OCI-LY7 (cell line): ENCODE results near the gene CTTNBP2. TPM values are rescaled to one million over a fixed set of nuclear protein-coding genes. Genes with fewer than 3 reads are reported as not detected.

Experiments
- BruUV-seq: library from RNA; stranded (reverse); fragments of 400-500 nt; replicated peaks from 2 replicates; lab custom pipeline; 2021; lab: Mats Ljungman, UMichigan
- CTCF ChIA-PET: fragments of 300-600 bp; sonication (Branson Sonifier 250); formaldehyde crosslinking; loops from one replicate; lab custom pipeline; 2022; ENCODE audit warnings: antibody characterized with exemption; ENCODE audit not compliant: unreplicated experiment; lab: Charles Lee
- POLR2A ChIA-PET: fragments of 300-600 bp; sonication (Branson Sonifier 250); formaldehyde crosslinking; loops from one replicate; lab custom pipeline; 2022; ENCODE audit warnings: antibody characterized with exemption; lab: Charles Lee
- DNase-seq: peaks from one replicate; pipeline ENCODE4 v3.0.0-alpha.2; 2015; ENCODE audit warnings: low spot score
- H2AFZ ChIP-seq: fragments of 200-600 bp; sonication (generic), shearing (Covaris generic); 2 replicates; pipeline ENCODE4 v1.6.1; 2014; ENCODE audit warnings: mild to moderate bottlenecking, antibody characterized with exemption, low read length, moderate library complexity
- H3K27ac ChIP-seq: fragments of 200-600 bp; sonication (generic); 2 replicates; pipeline ENCODE4 v1.5.1; 2014; ENCODE audit warnings: mixed run types, low read depth, mild to moderate bottlenecking, moderate library complexity, low read length, inconsistent platforms; ENCODE audit not compliant: poor library complexity, severe bottlenecking
- H3K36me3 ChIP-seq: fragments of 200-600 bp; sonication (generic); 2 replicates; pipeline ENCODE4 v1.6.1; 2014; ENCODE audit warnings: mild to moderate bottlenecking, antibody characterized with exemption, low read length, moderate library complexity, mixed read lengths; ENCODE audit not compliant: insufficient read depth
- H3K4me1 ChIP-seq: fragments of 200-600 bp; sonication (generic); 2 replicates; pipeline ENCODE4 v1.5.1; 2014; ENCODE audit warnings: mild to moderate bottlenecking, low read length; ENCODE audit not compliant: insufficient read depth, poor library complexity, severe bottlenecking
- H3K4me2 ChIP-seq: fragments of 200-600 bp; sonication (generic); 2 replicates; pipeline ENCODE4 v1.6.1; 2014; ENCODE audit warnings: mild to moderate bottlenecking, low read length
- H3K4me3 ChIP-seq: fragments of 200-600 bp; sonication (generic); 2 replicates; pipeline ENCODE4 v1.5.1; 2014; ENCODE audit warnings: mild to moderate bottlenecking, low read depth, low read length; ENCODE audit not compliant: poor library complexity, severe bottlenecking
- H3K79me2 ChIP-seq: fragments of 200-600 bp; sonication (generic); 2 replicates; pipeline ENCODE4 v1.6.1; 2016; ENCODE audit warnings: low read depth, mild to moderate bottlenecking, low read length, moderate library complexity, mixed read lengths; ENCODE audit not compliant: insufficient read depth
- H3K9me2 ChIP-seq: fragments of 200-600 bp; sonication (generic); 2 replicates; pipeline ENCODE4 v1.6.1; 2016; ENCODE audit warnings: mild to moderate bottlenecking, low read length, mixed read lengths; ENCODE audit not compliant: insufficient read depth
- H3K9me3 ChIP-seq: fragments of 200-600 bp; sonication (generic); 2 replicates; pipeline ENCODE4 v1.6.1; 2014; ENCODE audit warnings: mild to moderate bottlenecking, mixed run types, low read length, mixed read lengths
- H4K20me1 ChIP-seq: fragments of 200-600 bp; sonication (generic); 2 replicates; pipeline ENCODE4 v1.6.1; 2014; ENCODE audit warnings: mild to moderate bottlenecking, antibody characterized with exemption, low read length, moderate library complexity, mixed read lengths; ENCODE audit not compliant: insufficient read depth
- EZH2phosphoT487 ChIP-seq: fragments of 200-600 bp; sonication (generic); IDR thresholded peaks from 2 replicates; pipeline ENCODE4 v1.6.1; 2018; ENCODE audit warnings: low read depth, borderline replicate concordance, mild to moderate bottlenecking, mixed run types, antibody characterized with exemption, low read length, moderate library complexity, mixed read lengths
- intact Hi-C: fragments of 100-400 bp; cut with micrococcal nuclease; formaldehyde crosslinking; loops from one replicate; pipeline ENCODE4 v1.10.0; 2022; ENCODE audit not compliant: unreplicated experiment
- total RNA-seq, 2 experiments: library from RNA; depleted of rRNA in 1 of 2; stranded (reverse); fragments of >200 nt in 1 of 2; shearing (Covaris generic) in 1 of 2; gene quantifications; 2 replicates each; pipeline ENCODE4 v1.2.3, GENCODE V29; 2014 to 2022
- TF ChIP-seq, protein P1 (sequence below): fragments of 200-600 bp; sonication (generic); conservative IDR thresholded peaks from 2 replicates; pipeline ENCODE4 v1.5.1; 2014; ENCODE audit warnings: mild to moderate bottlenecking, antibody characterized with exemption, low read length, moderate library complexity, mixed read lengths

Gene CTTNBP2
- total RNA-seq, 2 experiments from 2014 or later, result not detected

DNA sequence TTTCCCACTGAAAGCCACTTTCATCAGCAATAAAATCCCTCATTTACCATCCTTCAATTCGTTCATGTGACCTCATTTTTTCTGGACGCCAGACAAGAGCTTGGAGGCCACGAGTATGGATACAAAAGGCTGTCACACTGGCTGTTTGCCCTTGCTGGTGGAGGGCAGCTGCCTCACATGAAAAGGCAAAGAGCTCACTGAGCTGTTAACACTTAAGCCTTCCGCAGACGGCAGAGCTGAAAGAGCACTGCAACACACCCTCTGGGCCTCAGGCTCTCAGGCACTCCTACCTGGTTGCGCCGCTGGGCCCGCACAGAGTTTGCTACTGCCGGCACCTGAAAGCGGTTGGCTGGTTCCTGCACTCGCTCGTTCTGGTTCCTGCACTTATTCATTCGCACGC lies 199.9 kb downstream of the CTTNBP2 start:
- Histone ChIP-seq H3K4me1 (no peaks in the 10 kb centered on the region), H3K9me2 (no peaks in the 10 kb centered on the region), H3K4me3 (no peak overlapping the region), H3K27ac (no peak overlapping the region), H3K9me3 (no peaks in the 10 kb centered on the region), H3K4me2 (no peak overlapping the region), H4K20me1 (no peaks in the 10 kb centered on the region), H3K79me2 (no peaks in the 10 kb centered on the region), H3K36me3 (no peaks in the 10 kb centered on the region), H2AFZ (no peak overlapping the region)
- TF ChIP-seq EZH2phosphoT487, result no peak
- TF ChIP-seq, protein P1, sequence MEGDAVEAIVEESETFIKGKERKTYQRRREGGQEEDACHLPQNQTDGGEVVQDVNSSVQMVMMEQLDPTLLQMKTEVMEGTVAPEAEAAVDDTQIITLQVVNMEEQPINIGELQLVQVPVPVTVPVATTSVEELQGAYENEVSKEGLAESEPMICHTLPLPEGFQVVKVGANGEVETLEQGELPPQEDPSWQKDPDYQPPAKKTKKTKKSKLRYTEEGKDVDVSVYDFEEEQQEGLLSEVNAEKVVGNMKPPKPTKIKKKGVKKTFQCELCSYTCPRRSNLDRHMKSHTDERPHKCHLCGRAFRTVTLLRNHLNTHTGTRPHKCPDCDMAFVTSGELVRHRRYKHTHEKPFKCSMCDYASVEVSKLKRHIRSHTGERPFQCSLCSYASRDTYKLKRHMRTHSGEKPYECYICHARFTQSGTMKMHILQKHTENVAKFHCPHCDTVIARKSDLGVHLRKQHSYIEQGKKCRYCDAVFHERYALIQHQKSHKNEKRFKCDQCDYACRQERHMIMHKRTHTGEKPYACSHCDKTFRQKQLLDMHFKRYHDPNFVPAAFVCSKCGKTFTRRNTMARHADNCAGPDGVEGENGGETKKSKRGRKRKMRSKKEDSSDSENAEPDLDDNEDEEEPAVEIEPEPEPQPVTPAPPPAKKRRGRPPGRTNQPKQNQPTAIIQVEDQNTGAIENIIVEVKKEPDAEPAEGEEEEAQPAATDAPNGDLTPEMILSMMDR, result no peak
- BruUV-seq, result no TSS peak
- ChIA-PET CTCF (no interaction called here), POLR2A (no interaction called here)
- DNase-seq, result no peak
- intact Hi-C loops, result no loop called here

DNA sequence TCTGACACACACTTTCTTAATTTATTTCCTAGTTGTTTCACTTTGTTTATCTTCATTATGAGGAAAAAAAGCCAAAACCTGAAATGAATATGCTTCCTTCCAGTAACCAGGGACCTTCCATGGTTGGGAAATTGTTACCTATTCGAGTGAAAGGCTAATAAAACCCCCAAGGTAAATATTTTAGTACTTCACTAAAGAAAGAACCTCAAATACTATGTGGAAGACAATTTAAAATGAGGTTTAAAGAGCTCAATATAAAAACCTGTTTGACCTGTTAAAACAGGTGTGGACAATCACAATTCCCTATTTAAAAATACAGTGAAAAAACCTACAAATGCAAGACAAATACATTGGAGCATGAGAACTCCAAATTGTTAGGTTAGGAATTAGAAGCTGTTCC lies 200.8 kb downstream of the CTTNBP2 start:
- Histone ChIP-seq H3K4me3 (no peak overlapping the region), H3K9me2 (no peaks in the 10 kb centered on the region), H3K4me2 (no peak overlapping the region), H2AFZ (no peak overlapping the region), H4K20me1 (no peaks in the 10 kb centered on the region), H3K4me1 (no peaks in the 10 kb centered on the region), H3K36me3 (no peaks in the 10 kb centered on the region), H3K9me3 (no peaks in the 10 kb centered on the region), H3K79me2 (no peaks in the 10 kb centered on the region), H3K27ac (no peak overlapping the region)
- no peak for DNase-seq
- ChIA-PET CTCF (no interaction called here), POLR2A (interaction anchor here (1.3 kb wide), 1 partner anchor 9 kb away, joined by 3 read pairs; no protein-coding TSS in a partner anchor)
- no peak for TF ChIP-seq EZH2phosphoT487
- TF ChIP-seq, protein P1, result no peak
- intact Hi-C loops, result no loop called here
- no TSS peak for BruUV-seq

DNA sequence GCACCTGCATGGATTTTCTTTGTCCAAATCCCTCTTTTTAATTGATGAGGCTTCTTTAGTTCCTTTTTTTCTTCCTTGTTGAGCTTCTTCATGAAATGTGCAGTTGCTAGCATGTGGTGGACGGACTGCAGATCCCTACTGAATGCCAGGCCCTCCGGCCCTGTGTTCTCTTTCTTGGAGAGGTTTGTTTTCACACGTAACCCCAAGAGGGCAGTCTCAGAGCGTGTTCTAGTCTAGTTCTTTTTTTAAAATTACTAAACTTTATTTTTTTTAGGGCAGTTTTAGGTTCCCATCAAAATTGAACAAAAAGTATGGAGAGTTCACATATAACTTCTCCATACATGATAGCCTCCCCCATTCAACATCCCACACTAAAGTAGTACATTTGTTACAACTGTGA lies 203.4 kb downstream of the CTTNBP2 start:
- no peaks in the 10 kb centered on the region for H3K4me1 ChIP-seq
- H4K20me1 ChIP-seq, result no peaks in the 10 kb centered on the region
- H2AFZ ChIP-seq, result no peak overlapping the region
- intact Hi-C loops, result no loop called here
- no peak overlapping the region for H3K4me3 ChIP-seq
- no peaks in the 10 kb centered on the region for H3K79me2 ChIP-seq
- CTCF ChIA-PET, result interaction anchor here (0.6 kb wide), 1 partner anchor 770 kb away, joined by 3 read pairs; no protein-coding TSS in a partner anchor
- H3K9me3 ChIP-seq, result no peaks in the 10 kb centered on the region
- POLR2A ChIA-PET, result no interaction called here
- H3K4me2 ChIP-seq, result no peak overlapping the region
- BruUV-seq, result no TSS peak
- H3K9me2 ChIP-seq, result no peaks in the 10 kb centered on the region
- DNase-seq, result no peak
- H3K27ac ChIP-seq, result no peak overlapping the region
- TF ChIP-seq EZH2phosphoT487, result no peak
- TF ChIP-seq, protein P1, result peak; percentile 30; the same call in 1 of the 2 replicates
- H3K36me3 ChIP-seq, result no peaks in the 10 kb centered on the region
